Naive thymus-derived CD8-positive, alpha-beta T cell (primary cell): ENCODE data around the gene TCN1. TPM values are rescaled to one million over a fixed set of nuclear protein-coding genes. Genes with fewer than 3 reads are reported as not detected.

Experiments used
- ATAC-seq, 2 donors: fragments of 150-1000 bp; cut with Tn5 transposase in 1 of 2; sonication (Bioruptor Pico), chemical (Tn5 transposase) in 1 of 2; 1 replicate in 1 of 2; 2 replicates in 1 of 2; pipeline ENCODE4 v1.10.0; 2021; ENCODE audit warnings: mild to moderate bottlenecking in 2 of 2, moderate library complexity in 2 of 2
- POLR2A ChIA-PET: fragments of 350-600 bp; sonication (Branson Sonifier 250); formaldehyde crosslinking; loops from one replicate; lab custom pipeline; 2021; ENCODE audit warnings: antibody characterized with exemption; lab: Charles Lee
- DNase-seq, 10 donors: peaks; one replicate each; pipeline versions ENCODE4 v3.0.0 to v3.0.0-alpha.2; 2020 to 2022
- H3K27ac Mint-ChIP-seq, 10 donors: one replicate each; pipeline ENCODE4 v1.8.0; 2020 to 2022; ENCODE audit warnings: mild to moderate bottlenecking in 10 of 10, mixed read lengths in 10 of 10, moderate library complexity in 4 of 10, inconsistent platforms in 1 of 10
- H3K27me3 Mint-ChIP-seq, 5 donors: one replicate each; pipeline ENCODE4 v1.8.0; 2021 to 2022; ENCODE audit warnings: mixed read lengths in 5 of 5
- H3K36me3 Mint-ChIP-seq, 3 donors: one replicate each; pipeline ENCODE4 v1.8.0; 2020 to 2022; ENCODE audit warnings: mixed read lengths in 3 of 3, mild to moderate bottlenecking in 2 of 3, inconsistent platforms in 1 of 3
- H3K4me1 Mint-ChIP-seq, 4 donors: one replicate each; pipeline ENCODE4 v1.8.0; 2021 to 2022; ENCODE audit warnings: mixed read lengths in 4 of 4
- H3K4me3 Mint-ChIP-seq, 10 donors: one replicate each; pipeline ENCODE4 v1.8.0; 2020 to 2022; ENCODE audit warnings: mild to moderate bottlenecking in 10 of 10, mixed read lengths in 10 of 10, moderate library complexity in 6 of 10, inconsistent platforms in 1 of 10
- H3K9me3 Mint-ChIP-seq, 9 donors: one replicate each; pipeline ENCODE4 v1.8.0; 2020 to 2022; ENCODE audit warnings: mixed read lengths in 9 of 9, mild to moderate bottlenecking in 3 of 9, inconsistent platforms in 1 of 9, moderate library complexity in 1 of 9
- polyA plus RNA-seq, 3 donors: library from polyadenylated mRNA; unstranded; fragments of 300-500 nt; fragmentation: Illumina TruSeq; gene quantifications; one replicate each; pipeline ENCODE4 v1.2.3, GENCODE V29; 2021
- total RNA-seq, 8 experiments: library from RNA in 2 of 8; stranded (reverse) in 2 of 8; gene quantifications; one replicate each; pipeline ENCODE4 v1.2.3 and lab custom pipeline; 2021 to 2026

The TCN1 gene
- total and polyA plus RNA-seq, 5 experiments from 2014 or later, result not detected

- H3K4me3 Mint-ChIP-seq, result no peak within 1 kb of the TSS
- peaks cover 8 to 36% (median 16%) of the 10 kb centered on the region in 5 donors for H3K27me3 Mint-ChIP-seq
- H3K4me1 Mint-ChIP-seq, result no peaks in the 10 kb centered on the region
- DNase-seq (no peak), ATAC-seq (no peak)
- no peaks in the 10 kb centered on the region for H3K36me3 Mint-ChIP-seq
- no peak within 1 kb of the TSS for H3K27ac Mint-ChIP-seq
- H3K9me3 Mint-ChIP-seq, result no peaks in the 10 kb centered on the region
- POLR2A ChIA-PET, result no interaction called here
Measured at GRCh38 chr11:59878575-59878974, 12.3 kb upstream of the TCN1 start, which contains the start of gene OOSP3. Gene OOSP3, plus strand, starts transcription at chr11:59878782. Its CDS starts 27 bp downstream, at chr11:59878809.

- H3K27ac Mint-ChIP-seq, result no peak overlapping the region
- no peaks in the 10 kb centered on the region for H3K4me1 Mint-ChIP-seq
- ATAC-seq (no peak), DNase-seq (no peak)
- no peaks in the 10 kb centered on the region for H3K36me3 Mint-ChIP-seq
- POLR2A ChIA-PET, result no interaction called here
- H3K9me3 Mint-ChIP-seq, result peaks cover 0 to 2% (median 0%) of the 10 kb centered on the region in 9 donors
- no peak overlapping the region for H3K4me3 Mint-ChIP-seq
- peaks cover 8 to 36% (median 16%) of the 10 kb centered on the region in 5 donors for H3K27me3 Mint-ChIP-seq
Measured at GRCh38 chr11:59877784-59878183, 11.5 kb upstream of the TCN1 start.

GRCh38 chr11:59877325-59877724 lies 11.0 kb upstream of the TCN1 start:
- ATAC-seq (no peak), DNase-seq (no peak)
- Mint-ChIP-seq H3K36me3 (no peaks in the 10 kb centered on the region), H3K4me3 (no peak overlapping the region), H3K27me3 (peaks cover 8 to 36% (median 16%) of the 10 kb centered on the region in 5 donors), H3K9me3 (peaks cover 0 to 2% (median 0%) of the 10 kb centered on the region in 9 donors), H3K4me1 (no peaks in the 10 kb centered on the region), H3K27ac (no peak overlapping the region)
- POLR2A ChIA-PET, result no interaction called here

- DNase-seq (no peak), ATAC-seq (no peak)
- Mint-ChIP-seq H3K4me1 (no peaks in the 10 kb centered on the region), H3K27me3 (peaks cover 8 to 35% (median 19%) of the 10 kb centered on the region in 5 donors), H3K4me3 (no peak overlapping the region), H3K9me3 (peaks cover 2 to 12% (median 6%) of the 10 kb centered on the region in 9 donors), H3K27ac (no peak overlapping the region), H3K36me3 (peaks cover 0 to 9% (median 0%) of the 10 kb centered on the region in 3 donors)
- POLR2A ChIA-PET, result no interaction called here
Measured at GRCh38 chr11:59875856-59876519, 9.7 kb upstream of the TCN1 start.

- Mint-ChIP-seq H3K36me3 (peaks cover 0 to 9% (median 0%) of the 10 kb centered on the region in 3 donors), H3K27me3 (peaks cover 8 to 34% (median 15%) of the 10 kb centered on the region in 5 donors), H3K4me3 (no peak overlapping the region), H3K27ac (no peak overlapping the region), H3K4me1 (no peaks in the 10 kb centered on the region), H3K9me3 (peaks cover 2 to 20% (median 9%) of the 10 kb centered on the region in 9 donors)
- no peak for ATAC-seq
- POLR2A ChIA-PET, result no interaction called here
- no peak for DNase-seq
Measured at GRCh38 chr11:59872076-59872475, 5.8 kb upstream of the TCN1 start.

GRCh38 chr11:59867946-59868345 lies 1.7 kb upstream of the TCN1 start:
- POLR2A ChIA-PET, result no interaction called here
- ATAC-seq, result no peak
- H3K9me3 Mint-ChIP-seq, result peaks cover 2 to 21% (median 11%) of the 10 kb centered on the region in 9 donors

GRCh38 chr11:59866836-59867235 lies 549 bp upstream of the TCN1 start:
- H3K27me3 Mint-ChIP-seq, result peaks cover 4 to 22% (median 11%) of the 10 kb centered on the region in 5 donors
- POLR2A ChIA-PET, result no interaction called here

More at GRCh38 chr11:59867946-59868345, 1.7 kb upstream of the TCN1 start:
- Mint-ChIP-seq H3K36me3 (peaks cover 0 to 9% (median 0%) of the 10 kb centered on the region in 3 donors), H3K27ac (no peak overlapping the region), H3K27me3 (peaks cover 4 to 22% (median 12%) of the 10 kb centered on the region in 5 donors), H3K4me1 (no peaks in the 10 kb centered on the region), H3K4me3 (no peak overlapping the region)
- no peak for DNase-seq

GRCh38 chr11:59865031-59865430 lies 1.3 kb downstream of the TCN1 start:
- Mint-ChIP-seq H3K9me3 (peaks cover 0 to 4% (median 0%) of the 10 kb centered on the region in 9 donors), H3K27ac (no peak overlapping the region), H3K4me3 (no peak overlapping the region), H3K4me1 (no peaks in the 10 kb centered on the region), H3K27me3 (peaks cover 1 to 22% (median 10%) of the 10 kb centered on the region in 5 donors), H3K36me3 (no peaks in the 10 kb centered on the region)
- POLR2A ChIA-PET, result no interaction called here
- DNase-seq (no peak), ATAC-seq (no peak)

More at GRCh38 chr11:59866836-59867235, 549 bp upstream of the TCN1 start:
- Mint-ChIP-seq H3K27ac (no peak overlapping the region), H3K4me3 (no peak overlapping the region), H3K36me3 (peaks cover 0 to 7% (median 0%) of the 10 kb centered on the region in 3 donors), H3K9me3 (peaks cover 2 to 19% (median 11%) of the 10 kb centered on the region in 9 donors), H3K4me1 (no peaks in the 10 kb centered on the region)
- no peak for DNase-seq
- no peak for ATAC-seq

- peaks cover 6 to 37% (median 12%) of the 10 kb centered on the region in 5 donors for H3K27me3 Mint-ChIP-seq
- ATAC-seq, result no peak
- no peaks in the 10 kb centered on the region for H3K36me3 Mint-ChIP-seq
- H3K4me3 Mint-ChIP-seq, result no peak overlapping the region
- H3K4me1 Mint-ChIP-seq, result peaks cover 0 to 10% (median 0%) of the 10 kb centered on the region in 4 donors
- no peak overlapping the region for H3K27ac Mint-ChIP-seq
- no peak for DNase-seq
- peaks cover 0 to 3% (median 0%) of the 10 kb centered on the region in 9 donors for H3K9me3 Mint-ChIP-seq
- POLR2A ChIA-PET, result no interaction called here
Measured at GRCh38 chr11:59862252-59862651, 4.0 kb downstream of the TCN1 start.

- ATAC-seq, result no peak
- Mint-ChIP-seq H3K27me3 (peaks cover 0 to 19% (median 12%) of the 10 kb centered on the region in 5 donors), H3K4me3 (no peak overlapping the region), H3K4me1 (peaks cover 0 to 10% (median 0%) of the 10 kb centered on the region in 4 donors), H3K27ac (no peak overlapping the region), H3K36me3 (no peaks in the 10 kb centered on the region), H3K9me3 (no peaks in the 10 kb centered on the region)
- POLR2A ChIA-PET, result no interaction called here
- DNase-seq, result no peak
Measured at GRCh38 chr11:59859673-59860072, 6.6 kb downstream of the TCN1 start.

- Mint-ChIP-seq H3K4me3 (no peak overlapping the region), H3K36me3 (no peaks in the 10 kb centered on the region), H3K27ac (peak overlapping the region in 2 of 10 donors; percentile 33 to 52), H3K4me1 (peaks cover 0 to 10% (median 0%) of the 10 kb centered on the region in 4 donors), H3K27me3 (peaks cover 2 to 19% (median 9%) of the 10 kb centered on the region in 5 donors), H3K9me3 (no peaks in the 10 kb centered on the region)
- ATAC-seq (no peak), DNase-seq (no peak)
- POLR2A ChIA-PET, result no interaction called here
Measured at GRCh38 chr11:59857439-59858434, 8.6 kb downstream of the TCN1 start.

- no peak for ATAC-seq
- H3K4me3 Mint-ChIP-seq, result no peak overlapping the region
- POLR2A ChIA-PET, result no interaction called here
- H3K36me3 Mint-ChIP-seq, result peaks cover 0 to 4% (median 0%) of the 10 kb centered on the region in 3 donors
- peaks cover 0 to 10% (median 0%) of the 10 kb centered on the region in 4 donors for H3K4me1 Mint-ChIP-seq
- no peak for DNase-seq
- peaks cover 2 to 19% (median 8%) of the 10 kb centered on the region in 5 donors for H3K27me3 Mint-ChIP-seq
- no peak overlapping the region for H3K27ac Mint-ChIP-seq
- no peaks in the 10 kb centered on the region for H3K9me3 Mint-ChIP-seq
Measured at GRCh38 chr11:59854871-59855270, 11.4 kb downstream of the TCN1 start.
